HG02870 (cell line): ENCODE measurements around the gene CHRNA4.

ENCODE experiments used
- ATAC-seq: cut with Tn5 transposase; IDR thresholded peaks from one replicate; pipeline ENCODE4 v1.9.1; 2021; ENCODE audit warnings: mild to moderate bottlenecking, moderate library complexity; ENCODE audit not compliant: unreplicated experiment

CHRNA4 gene

GRCh38 chr20:63364801-63365585 lies 3.8 kb upstream of the CHRNA4 start:
- ATAC-seq, result no peak

- ATAC-seq, result no peak
Observed at GRCh38 chr20:63363981-63364561, 2.9 kb upstream of the CHRNA4 start.

- ATAC-seq, result no peak
Observed at GRCh38 chr20:63363013-63363957, 2.1 kb upstream of the CHRNA4 start.

DNA sequence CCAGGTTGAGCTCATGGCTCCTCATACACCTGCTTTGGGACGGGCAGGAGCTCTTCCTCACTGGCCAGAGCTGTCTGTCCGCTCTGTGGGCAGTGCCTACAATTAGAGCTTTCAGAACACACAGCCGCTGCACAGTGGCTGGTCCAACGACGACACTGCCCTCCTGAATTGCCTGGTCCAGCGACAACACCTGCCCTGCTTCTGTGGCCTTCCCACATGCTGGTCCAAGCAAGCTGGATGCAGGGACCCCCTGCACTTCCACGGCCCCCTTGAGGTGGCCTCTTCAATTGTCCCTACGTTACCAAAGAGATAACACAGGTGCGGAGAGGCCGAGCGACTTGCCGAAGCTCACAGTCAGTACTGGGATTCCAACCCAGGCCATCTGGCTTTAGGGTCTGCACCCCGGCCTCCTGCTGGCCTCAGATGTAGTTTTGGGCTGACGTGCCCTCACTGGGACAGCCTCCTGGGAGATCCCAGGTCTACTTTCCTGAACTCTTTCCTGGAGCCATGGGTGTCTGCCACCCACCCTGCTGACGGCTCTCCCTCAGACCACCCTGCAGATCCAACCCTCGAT lies 1.4 kb upstream of the CHRNA4 start:
- ATAC-seq, result no peak

GRCh38 chr20:63361519-63362435 lies 628 bp upstream of the CHRNA4 start:
- ATAC-seq, result no peak

- no peak for ATAC-seq
Observed at GRCh38 chr20:63359937-63360849, 956 bp downstream of the CHRNA4 start.

DNA sequence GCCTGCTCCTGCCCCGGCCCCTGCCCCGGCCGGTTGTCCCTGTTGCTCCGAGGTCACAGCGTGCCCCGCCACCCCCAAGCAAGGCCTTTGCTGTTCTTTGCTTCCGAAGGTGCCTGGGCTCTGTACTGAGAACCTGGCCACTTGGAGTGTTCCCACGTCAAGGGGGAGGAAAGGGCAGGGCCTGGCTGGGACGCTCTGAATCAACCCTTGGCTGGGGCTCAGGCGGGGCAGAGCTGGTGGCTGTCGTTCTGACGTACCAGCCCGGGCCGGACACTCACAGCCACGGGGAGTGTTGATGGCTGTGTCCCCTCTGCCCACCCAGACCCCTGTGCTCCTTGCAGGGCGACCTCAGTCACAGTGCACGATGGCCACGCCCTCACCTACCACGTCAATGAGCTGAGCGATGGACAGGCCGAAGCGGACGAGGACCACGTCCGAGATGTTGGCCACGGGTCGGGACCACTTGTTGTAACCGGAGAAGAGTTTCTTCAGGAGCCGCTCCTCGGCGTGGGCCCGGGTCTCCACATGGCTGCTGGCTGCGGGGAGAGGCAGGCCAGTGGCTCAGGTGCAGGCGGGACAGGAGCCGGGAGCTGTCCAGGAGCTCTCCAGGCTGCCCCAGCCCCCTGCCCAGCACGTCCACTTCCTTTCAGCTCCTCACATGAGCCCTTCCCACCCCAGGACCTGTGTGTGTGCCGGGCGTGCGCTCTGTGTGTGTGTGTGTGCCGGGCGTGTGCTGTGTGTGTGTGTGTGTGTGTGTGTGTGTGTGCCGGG lies 1.8 kb downstream of the CHRNA4 start:
- no peak for ATAC-seq

DNA sequence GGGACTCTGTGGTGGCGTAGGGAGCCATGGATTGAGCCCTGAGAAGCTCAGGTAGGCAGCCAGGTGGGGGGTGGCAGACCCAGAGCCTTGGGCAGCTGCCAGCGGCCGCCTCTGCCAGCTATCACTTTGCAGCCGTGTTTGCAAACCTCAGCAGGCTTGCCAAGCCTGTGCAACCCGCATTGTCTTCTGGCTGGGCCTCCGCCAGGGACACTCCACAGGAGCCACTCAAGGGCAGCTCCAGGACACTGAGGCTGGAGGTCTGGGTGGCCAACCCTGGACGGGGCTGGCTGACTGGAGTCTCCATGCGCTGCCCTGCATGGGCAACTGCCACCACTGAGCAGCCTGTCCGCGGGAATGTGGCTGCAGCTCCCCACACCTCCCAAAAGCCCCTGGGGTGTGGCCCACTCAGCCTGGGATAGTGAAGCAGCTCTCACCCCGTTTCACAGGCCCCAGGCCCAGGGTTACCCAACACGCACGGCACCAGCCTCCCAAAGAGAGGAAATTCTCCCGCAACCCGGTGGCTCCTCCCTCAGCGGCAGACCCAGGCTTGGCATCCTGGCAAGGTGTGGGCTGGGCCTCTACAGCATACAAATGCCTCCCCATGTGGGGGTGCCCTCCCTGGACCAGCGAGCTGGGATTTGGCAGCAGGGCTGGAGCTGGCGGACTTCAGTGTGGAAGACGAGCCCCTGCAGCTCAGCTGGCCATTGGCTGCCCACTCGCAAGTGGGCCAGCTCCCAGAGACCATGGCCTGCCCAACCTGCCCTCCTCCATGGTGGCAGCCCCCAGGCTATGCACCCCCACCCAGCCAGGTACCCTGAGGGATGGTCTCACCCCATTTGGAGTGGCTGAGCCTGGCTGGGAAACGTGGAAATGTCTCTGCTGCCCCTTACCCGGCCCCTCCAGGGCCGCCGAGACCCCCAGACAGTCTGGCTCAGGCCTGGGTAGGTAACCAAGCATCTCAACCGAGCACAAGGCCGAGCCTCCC lies 2.9 kb downstream of the CHRNA4 start:
- ATAC-seq, result no peak

DNA sequence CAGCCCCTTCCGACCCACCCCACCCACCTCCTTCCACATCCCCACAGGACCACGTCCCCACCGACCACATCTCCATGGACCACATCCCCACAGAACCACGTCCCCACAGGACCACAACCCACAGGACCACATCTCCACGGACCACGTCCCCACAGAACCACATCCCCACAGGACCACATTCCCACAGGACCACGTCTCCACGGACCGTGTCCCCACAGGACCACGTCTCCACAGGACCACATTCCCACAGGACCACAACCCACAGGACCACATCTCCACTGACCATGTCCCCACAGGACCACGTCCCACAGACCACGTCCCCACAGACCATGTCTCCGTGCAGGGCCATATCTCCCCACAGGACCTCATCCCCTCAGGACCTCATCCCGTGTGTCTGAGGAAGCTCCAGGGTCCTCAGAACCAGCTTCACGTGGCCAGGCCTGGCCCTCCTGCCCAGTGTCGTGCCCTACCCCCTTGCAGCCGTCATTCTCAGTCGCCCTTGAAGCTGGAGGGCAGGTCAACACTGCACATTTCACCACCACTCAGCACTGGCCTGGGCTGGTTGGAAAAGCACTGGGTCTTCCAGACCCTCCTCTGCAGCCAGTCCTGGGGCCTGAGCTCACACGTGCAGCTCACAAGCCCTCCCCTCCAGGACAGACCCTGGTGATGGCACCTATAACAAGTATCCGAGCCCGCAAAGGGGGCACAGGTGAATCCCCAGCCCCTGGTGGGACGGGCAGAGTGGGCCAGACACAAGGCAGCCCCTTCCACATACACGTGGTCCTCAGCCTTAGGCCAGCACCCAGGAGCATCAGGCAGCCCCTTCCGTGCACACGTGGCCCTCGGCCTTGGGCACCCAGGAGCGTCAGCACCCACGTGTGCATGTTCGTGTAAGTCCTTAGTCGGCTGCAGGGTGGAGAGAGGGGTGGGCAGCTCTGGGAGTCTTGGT lies 3.9 kb downstream of the CHRNA4 start:
- ATAC-seq, result no peak

- no peak for ATAC-seq
Observed at GRCh38 chr20:63356511-63356910, 4.6 kb downstream of the CHRNA4 start.

GRCh38 chr20:63355781-63356295 lies 5.3 kb downstream of the CHRNA4 start:
- ATAC-seq, result no peak

GRCh38 chr20:63354636-63355350 lies 6.4 kb downstream of the CHRNA4 start:
- no peak for ATAC-seq

GRCh38 chr20:63352811-63353221 lies 8.3 kb downstream of the CHRNA4 start:
- ATAC-seq, result no peak

DNA sequence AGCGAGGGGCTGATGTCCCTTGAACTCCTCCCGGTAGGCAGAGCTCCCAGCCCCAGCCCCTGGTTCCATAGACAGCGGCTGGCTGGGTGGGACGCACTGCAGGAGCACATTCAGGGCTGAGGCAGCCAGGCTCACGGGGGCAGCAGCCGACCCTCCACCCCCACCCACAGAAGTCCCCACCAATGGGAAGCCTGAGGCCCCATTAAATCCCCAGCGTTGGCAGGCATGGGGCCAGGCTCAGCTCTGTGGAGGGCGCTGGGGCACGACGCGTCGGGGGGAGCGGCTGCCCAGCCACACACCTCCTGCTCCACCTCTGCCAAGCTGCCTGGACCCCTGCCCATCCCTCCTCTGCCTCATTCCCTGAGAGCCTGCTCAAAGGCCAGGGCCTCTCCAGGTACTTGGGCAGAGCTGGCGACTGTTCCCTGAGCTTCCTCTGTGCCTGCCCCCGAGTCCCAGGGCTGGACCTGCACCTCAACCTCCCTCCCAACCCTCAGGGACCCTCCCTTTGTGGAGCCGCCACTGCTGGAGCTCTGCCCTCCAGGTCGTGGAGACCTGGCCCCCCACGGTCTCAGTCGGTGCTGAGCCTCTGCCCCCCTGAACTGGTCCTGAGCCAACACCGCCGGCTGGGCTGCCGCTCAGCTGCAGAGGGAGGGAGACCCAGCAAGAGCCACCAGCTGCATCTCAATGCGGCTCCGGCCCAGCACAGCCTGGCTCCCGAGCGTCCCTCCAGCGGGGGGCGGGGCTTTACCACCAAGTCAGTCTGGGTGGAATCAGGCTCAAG lies 9.1 kb downstream of the CHRNA4 start:
- ATAC-seq, result no peak
